ENCODE results near the gene PCK2.

The PCK2 gene

DNA sequence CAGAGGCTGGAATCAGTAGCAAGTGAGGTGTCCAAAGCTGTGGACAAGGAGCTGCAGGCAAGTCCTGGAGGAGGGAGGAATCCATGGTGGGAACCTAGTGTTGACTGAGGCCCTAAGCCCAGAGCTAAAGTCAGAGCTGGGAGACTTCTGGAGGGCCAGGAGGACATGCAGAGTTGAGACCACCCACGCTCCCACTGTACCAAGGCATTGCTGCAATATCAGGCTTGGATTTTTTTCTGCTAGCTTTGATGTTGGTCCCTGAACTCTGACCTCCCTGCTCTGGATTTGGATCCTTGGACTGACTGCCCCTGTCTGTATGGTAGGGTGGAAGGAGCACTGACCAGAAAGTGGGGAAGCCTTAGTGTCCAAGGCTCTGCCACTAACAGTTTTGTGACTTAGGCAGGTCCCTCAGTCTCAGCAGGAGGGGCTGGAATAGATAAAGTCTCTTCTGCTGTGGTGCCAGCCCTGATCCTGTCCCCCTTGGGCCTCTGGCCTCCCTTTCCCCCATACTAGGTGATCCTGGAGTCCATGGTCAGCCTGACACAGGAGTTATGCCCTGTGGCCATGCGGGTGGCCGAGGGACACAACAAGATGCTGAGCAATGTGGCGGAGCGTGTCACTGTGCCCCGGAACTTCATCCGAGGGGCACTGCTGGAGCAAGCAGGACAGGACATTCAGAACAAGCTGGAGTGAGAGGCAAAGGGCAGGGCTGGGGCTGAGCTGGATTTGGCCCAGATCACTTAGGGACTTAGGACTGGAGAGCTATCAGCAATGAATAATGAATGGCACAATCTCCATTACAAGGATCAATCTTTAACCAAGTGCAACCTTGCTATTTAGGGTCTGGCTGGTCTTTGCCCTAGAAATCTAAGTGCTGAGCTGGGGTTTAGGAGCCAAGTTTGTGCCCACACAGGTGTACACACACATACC is 32.9 kb upstream of the PCK2 start:
- no peak for DNase-seq (ENCODE audit: low read depth in 3 of 3)

DNA sequence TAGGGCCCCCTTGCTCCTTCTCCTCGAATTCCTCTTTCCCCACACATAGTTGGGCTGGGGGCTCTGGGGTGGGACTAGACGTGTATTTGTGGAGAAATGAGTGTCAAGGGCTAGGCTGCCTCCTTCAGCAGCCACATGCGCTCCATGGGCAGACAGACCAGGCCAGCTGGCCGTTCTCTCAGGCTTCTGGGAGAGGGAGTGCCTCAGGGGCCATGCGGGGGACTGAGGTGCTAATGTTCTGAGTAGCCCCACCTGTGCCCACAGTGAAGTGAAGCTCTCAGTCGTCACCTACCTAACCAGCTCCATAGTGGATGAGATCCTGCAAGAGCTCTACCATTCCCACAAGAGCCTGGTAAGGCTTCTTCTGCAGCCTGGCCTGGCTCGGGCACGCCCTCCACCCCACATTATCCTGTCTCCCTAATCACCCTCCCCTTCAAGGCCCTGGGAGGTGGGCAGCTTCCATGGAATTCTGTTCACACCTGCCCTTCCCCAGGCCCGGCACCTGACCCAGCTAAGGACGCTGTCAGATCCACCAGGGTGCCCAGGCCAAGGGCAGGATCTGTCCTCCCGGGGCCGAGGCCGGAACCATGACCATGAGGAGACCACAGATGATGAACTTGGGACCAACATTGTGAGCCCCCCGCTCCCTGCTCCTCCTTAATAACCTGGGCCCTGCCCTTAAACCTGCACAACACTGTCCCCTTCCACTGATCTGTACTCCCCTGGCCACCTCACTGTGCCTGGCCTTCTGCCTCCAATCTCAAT is 31.7 kb upstream of the PCK2 start:
- DNase-seq (ENCODE audit: low read depth in 3 of 3): no peak

DNA sequence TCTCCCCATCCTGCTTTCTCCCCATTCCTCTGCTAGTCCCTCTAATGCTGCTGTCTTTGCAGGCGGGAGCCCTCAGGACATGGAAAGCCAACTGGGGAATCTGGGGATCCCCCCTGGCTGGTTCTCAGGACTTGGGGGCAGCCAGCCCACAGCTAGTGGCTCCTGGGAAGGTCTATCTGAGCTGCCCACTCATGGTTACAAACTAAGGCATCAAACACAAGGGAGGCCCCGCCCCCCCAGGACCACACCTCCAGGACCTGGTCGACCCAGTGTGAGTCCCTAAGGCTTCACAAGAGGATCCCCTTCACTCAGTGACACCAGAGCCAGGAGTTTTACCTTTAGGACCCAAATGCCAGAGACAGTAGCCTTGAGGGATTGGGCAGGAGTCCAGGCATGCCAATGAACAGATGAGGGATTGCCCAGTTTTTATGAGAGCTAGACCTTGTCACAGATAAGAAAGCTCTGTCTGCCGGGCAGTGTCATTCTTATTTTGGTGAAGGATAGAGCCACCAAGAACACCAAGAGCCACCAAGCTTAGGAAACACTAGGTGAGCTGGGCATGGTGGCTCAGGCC is 30.8 kb upstream of the PCK2 start:
- DNase-seq (ENCODE audit: low read depth in 3 of 3): no peak

DNA sequence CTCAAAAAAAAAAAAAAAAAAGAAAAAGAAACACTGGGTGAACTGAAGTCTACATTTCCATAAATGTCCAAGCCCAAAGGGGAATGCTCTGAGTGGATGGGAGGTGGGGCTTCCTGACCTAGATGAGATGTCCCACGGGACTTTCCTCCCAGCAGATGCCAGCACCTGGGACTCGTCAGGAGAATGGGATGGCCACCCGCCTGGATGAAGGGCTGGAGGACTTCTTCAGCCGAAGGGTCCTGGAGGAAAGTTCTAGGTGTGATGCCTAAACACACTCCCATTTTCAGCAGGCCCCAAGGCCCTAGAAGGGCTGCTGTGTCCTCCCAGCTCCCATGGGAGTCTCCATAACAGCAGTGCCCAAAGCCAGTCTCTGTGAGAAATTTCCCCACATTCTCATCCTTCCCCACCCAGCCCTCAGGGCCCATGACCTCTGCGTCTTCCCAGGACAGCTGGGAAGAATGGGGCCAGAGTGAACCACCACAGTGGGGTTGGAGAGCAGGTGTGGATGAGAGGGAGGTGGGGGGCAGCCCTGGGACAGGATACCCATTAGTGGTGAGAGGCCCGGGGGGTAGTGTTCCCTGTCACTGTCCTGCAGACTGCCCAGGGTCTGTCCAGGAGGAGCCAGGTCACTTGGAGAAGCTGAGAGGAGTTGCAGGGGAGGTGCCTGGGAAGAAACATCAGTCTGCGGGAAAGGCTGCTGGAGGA is 29.9 kb upstream of the PCK2 start:
- DNase-seq (ENCODE audit: low read depth in 3 of 3): no peak

DNA sequence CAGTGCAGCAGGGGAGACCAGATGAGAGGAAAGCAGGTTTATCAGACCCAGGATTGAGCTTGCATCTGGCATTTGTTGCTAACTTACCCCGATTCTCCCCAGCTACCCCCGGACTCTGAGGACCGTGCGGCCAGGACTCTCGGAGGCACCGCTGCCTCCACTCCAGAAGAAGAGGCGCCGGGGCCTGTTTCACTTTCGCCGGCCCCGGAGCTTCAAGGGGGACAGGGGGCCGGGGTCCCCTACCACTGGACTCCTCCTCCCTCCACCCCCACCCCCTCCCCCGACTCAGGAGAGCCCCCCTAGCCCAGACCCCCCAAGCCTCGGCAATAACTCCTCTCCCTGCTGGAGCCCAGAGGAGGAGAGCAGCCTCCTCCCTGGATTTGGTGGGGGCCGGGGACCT is 29.3 kb upstream of the PCK2 start:
- no peak for DNase-seq (ENCODE audit: low read depth in 3 of 3)

DNA sequence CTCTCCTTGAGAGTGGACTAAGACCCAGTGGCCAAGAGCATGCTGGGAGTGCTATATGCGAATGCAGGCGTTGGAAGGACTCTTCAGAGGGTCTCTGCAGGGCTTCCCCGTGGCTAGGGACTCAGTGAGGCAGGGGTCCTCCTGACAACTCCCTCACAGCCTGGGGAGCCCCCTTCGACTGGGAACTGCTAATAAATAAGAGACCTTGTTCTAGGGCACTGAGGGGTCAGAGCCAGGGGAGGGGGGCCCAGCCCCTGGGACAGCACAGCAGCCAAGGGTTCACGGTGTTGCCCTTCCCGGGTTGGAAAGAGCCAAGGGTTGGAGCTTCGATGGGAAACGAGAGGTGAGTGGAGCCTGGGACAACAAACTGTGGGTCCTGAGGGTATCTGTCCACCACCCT is 28.7 kb upstream of the PCK2 start:
- DNase-seq (ENCODE audit: low read depth in 3 of 3): no peak

DNA sequence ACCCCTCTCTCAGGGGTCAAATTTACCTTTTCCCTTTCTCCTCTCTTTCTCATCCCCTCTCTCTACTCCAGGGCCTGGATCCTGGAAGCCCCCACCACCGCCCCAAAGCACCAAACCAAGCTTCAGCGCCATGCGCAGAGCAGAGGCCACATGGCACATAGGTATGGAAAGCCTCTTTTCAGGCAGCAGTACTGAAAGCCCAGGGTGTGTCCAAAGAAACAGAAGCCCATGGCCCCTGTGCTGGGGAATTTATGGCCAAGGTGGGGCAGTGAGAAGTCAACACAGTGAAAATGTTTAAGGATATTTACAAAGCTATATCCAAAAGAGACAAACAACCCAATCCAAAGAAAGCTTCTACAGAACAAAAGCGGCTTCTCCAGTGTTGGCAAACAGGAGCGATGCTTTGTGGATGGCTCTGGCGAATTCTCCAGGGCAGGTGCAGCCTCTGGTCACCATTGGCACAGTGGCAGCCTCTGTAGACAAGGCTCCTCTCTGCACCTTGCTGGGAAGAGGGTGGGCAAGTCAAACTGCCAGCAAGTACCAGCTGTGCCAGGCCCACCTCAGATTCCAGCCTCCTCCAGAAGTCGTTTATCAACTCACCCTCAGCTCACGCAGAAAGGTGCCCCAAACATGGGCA is 27.5 kb upstream of the PCK2 start:
- DNase-seq (ENCODE audit: low read depth in 3 of 3): no peak

DNA sequence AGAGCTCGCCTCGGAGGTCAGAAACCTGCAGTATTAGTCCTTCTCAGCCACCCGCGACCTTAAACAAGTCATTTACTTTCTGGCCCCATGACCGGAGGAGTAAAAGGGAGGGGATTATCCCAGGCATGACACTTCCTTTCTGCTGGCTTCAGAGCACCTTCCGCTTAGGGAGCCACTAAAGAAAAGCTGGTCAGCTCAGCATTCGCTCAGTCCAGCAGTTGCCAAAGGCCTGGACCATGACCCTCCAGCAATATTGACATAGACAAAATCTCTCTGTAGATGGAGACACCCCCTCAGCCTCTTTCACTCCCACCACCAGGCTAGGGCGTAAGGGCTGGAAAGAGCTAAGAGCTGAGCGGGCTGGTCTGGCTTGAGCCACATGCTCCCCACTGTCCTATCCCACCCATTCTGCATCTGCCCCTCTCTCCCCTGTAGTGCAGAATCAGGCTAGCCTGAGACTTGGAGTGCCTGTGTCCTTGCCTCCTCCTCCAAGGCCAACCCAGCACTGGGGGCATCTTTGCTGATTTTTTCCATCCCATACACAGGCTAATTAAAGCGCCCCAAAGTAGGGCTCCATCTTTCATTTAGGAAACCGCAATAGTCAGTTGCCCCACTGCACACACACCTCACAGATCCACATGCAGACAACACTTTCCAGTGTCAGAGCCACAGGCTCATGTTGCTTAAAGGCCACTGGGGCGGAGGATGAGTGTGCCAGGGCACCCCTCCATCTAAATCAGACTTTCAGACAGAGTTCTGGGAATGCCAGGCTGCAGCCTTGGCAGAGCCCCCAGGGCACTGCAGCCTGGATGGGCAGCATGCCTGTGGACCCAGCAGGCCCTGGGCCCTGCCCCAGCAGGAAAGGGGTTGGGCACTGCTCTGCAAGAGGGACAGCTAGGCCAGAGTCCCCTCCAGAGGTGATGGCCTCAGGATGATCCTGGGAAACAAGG is 26.7 kb upstream of the PCK2 start:
- DNase-seq (ENCODE audit: low read depth in 3 of 3): no peak

DNA sequence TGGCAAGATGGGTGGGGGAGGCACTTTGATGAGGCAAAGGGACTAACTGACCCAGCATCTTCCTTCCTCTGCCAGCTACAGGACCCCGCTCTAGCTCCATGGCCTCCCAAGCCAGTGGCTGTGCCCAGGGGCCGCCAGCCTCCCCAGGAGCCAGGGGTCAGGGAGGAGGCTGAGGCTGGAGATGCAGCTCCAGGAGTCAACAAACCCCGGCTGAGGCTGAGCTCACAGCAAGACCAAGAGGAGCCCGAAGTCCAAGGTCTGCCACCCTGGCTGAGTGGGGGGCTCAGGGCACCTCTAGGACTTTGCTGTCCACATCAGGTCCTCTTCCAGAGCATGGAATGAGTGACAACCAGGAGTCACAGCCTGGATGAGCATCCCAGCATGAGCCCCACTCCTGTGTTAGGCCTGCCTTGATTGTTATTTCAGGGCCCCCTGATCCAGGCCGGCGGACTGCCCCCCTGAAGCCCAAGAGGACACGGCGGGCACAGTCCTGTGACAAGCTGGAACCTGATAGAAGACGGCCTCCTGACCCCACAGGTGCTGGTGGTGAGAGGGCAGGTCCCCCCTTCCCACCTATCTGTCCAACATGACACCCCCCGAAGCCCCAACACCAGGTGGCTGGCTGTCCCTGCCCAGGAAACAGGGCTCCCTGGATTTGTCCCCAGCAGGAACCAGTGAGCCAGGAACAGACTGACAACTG is 25.2 kb upstream of the PCK2 start:
- DNase-seq (ENCODE audit: low read depth in 3 of 3): no peak

DNA sequence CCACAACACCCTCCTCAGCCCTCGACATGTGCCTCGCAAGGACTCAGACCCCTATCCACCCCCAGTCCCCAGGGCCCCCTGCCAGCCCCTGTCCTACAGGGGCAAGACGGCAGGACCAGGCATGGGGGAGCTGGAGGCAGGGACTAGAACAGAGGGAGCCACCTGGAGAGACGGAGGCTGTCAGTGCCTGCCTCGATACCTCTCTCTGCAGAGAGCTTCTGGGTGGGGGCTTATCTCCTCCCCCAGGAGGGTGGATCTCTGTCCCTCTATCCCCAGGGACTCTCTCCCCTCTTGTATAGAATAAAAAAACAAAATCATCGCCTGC is 24.7 kb upstream of the PCK2 start:
- no peak for DNase-seq (ENCODE audit: low read depth in 3 of 3)

DNA sequence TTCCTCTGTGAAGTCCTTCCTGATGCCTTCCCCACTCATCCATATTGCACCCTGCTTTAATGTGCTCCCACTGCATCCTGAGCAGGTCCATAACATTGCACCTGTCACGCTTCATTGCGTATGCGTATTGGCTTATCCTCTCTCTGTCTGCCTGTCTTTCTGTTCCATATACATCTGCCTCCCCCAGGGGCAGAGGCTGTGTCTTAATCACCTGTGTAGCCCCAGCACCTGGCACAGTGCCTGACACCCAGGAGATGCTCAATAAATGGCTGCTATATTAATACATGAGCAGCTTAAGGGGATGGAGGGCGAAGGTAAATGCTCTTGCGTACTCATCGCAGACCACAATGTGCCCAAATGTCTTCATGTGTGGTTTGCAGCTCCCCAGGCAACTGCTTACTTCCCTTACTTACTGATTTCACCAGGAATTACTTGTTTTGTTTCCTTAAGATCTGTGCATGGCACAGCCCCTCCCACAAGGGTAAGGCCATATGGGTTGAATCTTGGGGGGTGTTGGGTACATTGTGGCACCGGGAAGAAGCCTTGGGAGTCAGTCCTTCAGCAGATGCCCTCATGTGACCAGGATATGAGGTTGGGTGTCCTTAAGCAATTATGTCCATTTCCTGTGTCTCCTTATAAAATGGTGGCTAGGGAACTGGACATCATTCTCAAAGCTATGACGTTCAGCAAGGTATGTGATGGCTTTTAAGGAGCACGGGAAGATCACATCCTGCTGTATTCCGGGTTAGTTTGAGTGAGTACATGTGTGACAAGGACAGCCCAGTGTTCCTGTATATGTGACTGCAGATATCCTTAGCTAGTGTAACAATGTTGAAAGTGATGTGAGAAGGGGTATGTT is 23.6 kb upstream of the PCK2 start:
- no peak for DNase-seq (ENCODE audit: low read depth in 3 of 3)

DNA sequence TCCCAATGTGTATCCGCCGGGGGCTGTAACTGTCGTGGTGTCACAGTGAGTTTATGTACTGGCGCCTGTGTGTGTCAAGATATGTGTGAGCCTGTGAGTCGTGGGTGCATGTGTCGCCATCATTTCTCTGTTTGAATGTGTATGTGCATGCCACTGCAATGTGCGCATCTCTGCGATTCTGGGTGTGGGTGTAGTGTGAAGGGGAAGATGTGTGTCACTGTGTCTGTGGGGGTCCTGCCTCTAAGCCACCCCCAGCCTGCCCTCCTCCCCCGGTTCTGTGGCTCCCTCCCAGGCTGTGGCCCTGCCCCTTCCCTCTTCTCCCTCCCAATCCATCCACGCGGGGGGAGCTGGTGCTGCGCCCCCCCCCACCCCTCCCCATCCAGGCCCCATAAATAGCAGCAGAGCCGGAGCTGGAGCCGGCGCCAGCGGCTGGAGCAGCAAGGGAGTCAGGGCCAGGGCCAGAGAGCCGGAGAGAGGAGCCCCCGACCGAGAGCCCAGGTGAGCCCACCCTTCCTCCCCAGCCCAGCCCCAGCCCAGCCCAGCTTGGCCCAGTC is 22.9 kb upstream of the PCK2 start, which contains the start of gene CPNE6:
TSS of gene CPNE6 (plus strand) at position 419 of the 554 bp plus-strand sequence. CDS start 1,375 bp downstream, outside the sequence.
- DNase-seq (ENCODE audit: low read depth in 3 of 3): peak in 1 of 3 experiments; percentile 48

DNA sequence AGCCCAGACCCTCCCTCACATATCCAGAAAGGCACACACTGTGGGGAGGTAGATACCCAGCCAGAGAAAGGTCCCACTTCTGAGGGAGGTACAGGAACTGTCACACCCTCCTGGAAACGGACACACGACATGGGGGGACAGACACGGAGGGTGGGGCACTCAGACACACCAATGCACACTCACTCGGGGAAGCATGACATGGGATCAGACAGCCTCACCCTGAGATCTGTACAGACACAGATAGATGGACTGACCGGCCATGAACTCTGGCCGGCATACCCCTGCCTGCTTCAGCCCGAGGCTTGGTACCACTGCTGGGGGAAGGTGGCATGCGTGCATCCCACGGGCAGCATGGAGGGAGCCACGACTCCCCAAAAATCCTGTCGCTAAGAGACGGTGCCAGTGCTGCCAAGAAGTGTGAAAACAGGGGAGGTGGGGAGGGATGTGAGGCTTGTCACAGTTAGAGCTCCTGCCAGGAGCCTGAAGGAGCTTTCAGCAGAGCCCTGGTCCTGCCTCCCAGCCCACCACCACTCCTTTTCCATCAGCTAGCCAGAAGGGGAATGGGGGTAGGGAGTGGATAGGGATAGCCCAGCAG is 22.2 kb upstream of the PCK2 start:
- DNase-seq (ENCODE audit: low read depth in 3 of 3): no peak

DNA sequence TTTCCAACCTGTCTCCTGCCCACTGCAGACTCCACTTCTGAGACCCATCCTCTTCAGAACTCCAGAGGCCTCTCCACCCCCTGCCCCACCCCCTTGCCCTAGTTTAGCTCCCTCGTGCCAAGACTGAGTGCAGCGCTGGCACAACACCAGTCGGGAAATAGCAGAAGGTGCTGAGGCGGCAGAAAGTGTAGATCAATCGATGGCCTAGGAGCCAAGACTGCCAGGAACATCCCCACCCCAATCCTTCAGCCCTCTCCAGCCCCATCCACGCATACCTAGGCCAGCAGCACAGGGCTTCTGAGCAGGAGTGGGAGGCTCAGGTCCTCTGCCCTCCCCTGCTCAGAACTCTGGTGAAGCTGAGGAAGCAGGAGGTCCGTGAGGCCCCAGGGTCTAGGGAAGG is 21.7 kb upstream of the PCK2 start:
- DNase-seq (ENCODE audit: low read depth in 3 of 3): no peak

DNA sequence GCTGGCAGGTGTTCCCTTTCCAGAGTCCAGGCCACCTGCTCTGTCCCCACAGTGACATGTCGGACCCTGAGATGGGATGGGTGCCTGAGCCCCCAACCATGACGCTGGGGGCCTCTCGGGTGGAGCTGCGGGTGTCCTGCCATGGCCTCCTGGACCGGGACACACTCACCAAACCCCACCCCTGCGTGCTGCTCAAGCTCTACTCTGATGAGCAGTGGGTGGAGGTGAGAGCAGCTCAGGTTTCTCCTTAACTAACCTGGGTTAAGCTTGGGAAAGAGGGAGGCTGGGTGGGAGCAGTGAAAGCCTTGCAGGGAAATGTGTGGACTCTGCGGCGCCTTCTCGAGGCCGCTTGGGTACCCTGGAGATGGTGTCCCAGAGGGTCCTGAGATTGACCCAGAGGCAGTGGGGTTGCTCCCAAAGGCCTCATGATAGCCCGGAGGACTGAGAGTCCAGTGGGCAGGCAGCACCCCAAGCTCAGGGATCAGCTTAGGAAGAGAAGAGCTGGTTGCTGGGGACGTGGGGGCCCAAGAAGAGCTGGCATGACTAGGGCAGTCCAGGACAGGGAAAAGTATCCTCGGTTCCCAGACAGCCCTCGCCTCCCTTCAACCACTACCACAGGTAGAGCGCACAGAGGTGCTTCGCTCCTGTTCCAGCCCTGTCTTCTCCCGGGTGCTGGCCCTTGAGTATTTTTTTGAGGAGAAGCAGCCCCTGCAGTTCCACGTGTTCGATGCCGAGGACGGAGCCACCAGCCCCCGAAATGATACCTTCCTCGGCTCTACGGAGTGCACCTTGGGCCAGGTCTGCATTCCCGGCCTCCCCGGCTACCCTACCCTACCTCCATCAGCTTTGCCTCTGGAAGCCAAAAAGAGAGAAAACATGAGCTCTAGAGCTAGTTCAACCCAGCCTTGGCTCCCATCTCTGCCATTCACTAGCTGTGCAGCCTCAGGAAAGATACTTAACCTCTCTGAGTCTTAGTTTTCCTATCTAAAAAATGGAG is 20.9 kb upstream of the PCK2 start:
- DNase-seq (ENCODE audit: low read depth in 3 of 3): no peak

DNA sequence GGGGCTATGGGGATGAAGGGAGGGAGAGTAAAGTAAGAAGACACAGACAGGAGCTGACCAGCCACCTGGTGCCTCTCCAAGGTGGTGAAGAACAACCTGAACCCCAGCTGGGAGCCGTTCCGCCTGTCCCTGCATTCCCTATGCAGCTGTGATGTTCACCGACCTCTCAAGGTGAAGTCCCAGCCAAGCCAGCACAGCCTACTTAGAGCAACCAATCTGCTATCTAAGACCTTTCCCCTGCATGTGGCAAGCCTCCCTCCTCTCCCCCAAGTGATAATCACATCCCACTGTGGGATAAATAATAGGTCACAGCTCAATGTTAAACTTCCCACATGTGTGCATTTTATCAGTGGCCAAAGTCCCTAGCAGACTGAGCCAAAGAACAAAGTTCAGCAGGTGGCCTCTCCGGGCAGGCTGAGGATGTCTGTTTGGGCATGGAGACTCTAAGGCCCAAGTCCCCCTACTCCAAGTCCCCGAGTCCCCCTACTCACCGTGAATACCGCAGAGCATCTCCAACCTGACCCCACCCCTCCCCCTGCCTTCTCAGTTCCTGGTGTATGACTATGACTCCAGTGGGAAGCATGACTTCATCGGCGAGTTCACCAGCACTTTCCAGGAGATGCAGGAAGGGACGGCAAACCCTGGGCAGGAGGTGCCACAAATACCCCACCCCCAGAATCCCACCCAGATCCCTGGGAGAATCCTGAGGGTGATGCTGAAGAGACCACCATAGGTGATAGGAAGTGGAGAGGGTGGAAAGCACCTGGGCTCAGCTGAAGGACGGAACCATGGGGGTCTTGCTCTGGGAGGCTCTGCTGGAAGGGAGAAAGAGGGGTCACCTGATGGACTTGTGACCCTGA is 19.3 kb upstream of the PCK2 start:
- no peak for DNase-seq (ENCODE audit: low read depth in 3 of 3)
